GM11168 (cell line): ENCODE measurements around the gene LAMA5.

Experiments
- in situ Hi-C: fragments of 300-500 bp; cut with MboI; formaldehyde crosslinking; loops from one replicate; pipeline ENCODE4 v1.12.0; 2022; ENCODE audit warnings: low sequenced_read_pairs; ENCODE audit not compliant: unreplicated experiment

Gene LAMA5

DNA sequence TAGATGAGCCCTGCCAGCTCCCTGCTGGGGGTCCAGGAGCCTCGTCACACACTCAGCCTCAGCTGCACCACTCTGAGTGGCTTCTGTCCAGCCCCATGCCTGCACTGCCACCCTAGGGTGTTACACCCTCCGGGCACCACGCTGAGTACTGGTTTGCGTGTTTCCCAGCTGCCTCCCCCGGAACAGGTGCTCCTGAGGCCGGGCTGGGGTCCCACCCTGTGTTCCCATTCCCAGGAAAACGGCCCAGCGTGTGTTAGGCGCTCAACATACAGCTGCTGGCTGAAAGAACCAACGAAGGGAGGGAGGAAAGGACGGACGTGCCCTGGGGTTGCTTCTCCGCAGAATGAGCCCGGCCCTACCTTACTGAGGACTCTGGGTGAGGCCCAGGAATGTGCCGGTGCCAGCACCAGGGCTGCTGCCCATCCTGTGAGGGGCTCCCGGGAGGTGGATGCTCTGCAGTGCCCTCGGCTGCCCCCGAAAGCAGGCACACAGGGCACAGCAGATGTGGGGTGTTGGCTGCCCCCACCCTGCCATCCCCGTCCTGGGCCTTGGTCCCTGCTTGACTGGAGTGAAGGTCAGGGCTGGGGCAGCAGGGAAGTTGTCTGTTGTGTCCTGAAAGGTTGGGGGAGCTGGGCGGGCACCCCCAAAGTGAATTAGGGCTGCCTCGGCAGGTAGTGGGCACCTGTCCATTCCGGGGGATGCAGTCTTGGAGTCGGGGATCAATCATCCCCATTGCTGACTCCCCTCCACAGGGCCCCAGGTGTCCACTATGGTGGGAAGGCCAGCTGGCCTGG, 16.3 kb downstream of the LAMA5 start:
- in situ Hi-C loops = no loop called here

DNA sequence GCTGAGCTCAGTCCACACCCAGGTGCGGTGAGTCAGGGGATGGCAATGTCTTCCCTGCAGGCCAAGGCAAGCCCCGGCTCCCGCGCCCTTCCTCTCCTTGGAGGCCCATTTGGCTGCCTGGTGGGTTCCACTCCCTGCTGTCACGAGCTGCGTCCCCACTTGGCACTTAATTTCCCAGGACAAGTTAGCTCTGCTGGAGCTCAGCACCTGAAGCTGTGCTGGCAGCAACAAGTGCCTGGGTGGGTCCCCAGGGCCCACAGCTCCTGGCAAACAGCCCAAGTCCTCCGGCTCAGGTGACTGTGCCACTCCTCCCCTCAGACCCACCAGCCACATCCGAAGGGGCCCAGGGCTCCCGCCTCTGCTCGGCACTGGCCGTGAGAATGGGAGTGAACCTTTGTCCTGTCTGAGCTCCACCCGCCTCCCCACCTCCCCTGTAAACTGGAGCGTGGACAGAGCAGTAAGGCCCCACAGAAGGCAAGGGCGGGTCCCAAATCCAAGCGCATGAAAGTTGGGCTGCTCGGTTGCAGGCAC, 16.9 kb downstream of the LAMA5 start:
- in situ Hi-C loops = no loop called here

DNA sequence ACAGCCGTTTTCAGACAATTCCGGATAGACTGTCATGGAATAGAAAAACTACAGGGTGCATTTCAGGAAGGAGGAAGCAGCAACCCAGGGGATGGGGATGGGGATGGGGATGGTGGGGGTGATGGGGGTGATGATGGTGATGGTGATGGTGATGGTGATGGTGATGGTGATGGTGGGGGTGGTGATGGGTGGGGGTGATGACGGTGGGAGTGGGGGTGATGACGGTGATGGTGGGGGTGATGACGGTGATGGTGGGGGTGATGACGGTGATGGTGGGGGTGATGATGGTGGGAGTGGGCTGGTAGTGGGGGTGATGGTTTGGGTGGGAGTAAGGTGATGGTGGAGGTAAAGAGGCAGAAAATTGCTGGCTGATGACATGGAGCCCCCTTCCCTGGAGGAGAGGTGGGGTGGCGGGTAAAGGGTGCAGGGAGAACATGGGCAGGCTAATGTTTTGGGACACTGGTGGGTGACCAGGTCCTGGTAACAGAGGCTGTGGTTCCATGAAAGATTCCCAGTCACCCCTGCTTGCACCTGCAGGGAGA, 17.5 kb downstream of the LAMA5 start:
- in situ Hi-C loops = no loop called here

DNA sequence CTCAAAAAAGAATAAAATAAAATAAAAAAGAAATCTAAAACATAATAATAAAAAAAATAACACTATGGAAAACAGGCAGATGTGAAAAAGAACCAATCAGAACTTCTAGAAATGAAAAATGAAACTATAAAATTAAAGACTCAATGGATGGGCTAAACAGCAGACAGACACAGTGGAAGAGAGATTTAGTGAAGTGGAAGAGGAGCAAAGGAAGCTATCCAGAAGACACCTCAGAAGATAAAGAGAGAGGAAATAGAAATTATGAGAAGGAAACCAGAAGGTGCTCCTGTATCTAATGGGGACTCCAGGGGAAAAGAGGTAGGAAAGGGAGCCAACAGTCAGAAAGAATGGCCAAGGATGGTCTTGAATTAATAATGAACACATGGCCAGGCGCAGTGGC, 18.5 kb downstream of the LAMA5 start:
- in situ Hi-C loops = no loop called here

DNA sequence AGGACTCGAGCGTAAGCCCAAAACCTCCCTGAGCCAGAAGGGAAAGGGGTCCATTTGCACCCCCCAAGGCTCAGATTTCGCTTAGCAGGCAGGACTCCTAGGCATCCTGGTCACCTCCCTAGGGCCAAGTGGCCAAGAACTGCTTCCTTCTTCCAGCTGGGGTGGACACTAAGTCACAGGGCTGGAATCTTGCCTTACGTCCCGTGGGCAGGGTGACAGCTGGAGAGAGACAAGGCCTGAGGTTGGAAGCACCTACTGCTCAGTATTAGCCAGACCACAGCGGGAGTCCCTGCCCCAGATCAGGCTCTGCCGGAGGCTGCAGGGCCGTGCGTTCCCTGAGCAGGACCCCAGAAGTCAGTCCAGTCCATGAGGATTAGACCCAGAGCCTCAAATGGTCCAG, 19.7 kb downstream of the LAMA5 start:
- in situ Hi-C loops = no loop called here

DNA sequence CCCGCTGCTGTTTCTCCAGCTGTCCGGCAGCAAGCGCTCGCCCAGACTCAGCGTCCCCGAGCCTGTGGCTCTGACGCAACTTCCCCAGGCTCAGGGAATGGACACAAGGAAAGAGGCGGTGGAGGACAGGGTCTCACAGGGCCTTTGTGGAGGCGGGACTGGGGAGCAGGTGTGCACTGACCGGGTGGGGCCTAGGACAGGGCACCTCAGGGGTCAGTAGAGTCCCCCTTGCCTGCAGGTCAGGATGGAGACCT, 20.0 kb downstream of the LAMA5 start:
- in situ Hi-C loops = no loop called here

DNA sequence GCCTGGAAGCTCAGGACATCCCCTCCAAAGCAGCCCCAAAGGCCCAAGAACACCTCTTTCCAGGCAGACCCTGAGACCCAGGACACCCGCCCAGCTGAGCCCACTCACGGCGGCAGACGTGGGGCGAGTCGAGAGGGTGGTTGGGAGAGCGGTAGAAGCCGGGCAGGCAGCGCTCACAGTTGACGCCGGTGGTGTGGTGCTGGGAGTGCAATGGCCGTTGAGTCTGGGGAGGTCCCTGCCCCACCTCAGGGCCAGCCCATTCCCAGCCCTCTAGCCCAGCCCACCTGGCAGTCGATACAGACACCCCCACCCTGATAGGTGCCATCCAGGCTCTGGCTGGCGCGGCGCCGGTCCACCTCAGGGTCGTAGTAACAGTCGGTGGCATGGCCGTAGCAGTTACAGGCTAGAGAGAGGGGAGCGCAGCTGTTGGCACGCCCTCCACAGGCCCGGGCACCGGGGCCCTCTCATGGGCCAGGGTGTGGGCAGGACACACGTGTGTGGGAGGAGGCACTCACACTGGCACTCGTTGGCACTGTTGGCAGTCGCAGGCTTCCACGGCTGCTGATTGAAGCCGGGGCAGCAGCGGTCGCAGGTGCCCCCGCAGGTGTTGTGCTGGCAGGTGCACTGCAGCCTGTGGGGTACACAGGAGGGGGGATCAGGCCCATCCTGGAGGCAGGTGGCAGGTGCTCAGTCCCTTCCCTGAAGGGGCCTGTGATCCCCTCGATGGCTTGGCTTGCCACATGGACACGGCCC, 20.5 kb downstream of the LAMA5 start:
- in situ Hi-C loops = no loop called here

DNA sequence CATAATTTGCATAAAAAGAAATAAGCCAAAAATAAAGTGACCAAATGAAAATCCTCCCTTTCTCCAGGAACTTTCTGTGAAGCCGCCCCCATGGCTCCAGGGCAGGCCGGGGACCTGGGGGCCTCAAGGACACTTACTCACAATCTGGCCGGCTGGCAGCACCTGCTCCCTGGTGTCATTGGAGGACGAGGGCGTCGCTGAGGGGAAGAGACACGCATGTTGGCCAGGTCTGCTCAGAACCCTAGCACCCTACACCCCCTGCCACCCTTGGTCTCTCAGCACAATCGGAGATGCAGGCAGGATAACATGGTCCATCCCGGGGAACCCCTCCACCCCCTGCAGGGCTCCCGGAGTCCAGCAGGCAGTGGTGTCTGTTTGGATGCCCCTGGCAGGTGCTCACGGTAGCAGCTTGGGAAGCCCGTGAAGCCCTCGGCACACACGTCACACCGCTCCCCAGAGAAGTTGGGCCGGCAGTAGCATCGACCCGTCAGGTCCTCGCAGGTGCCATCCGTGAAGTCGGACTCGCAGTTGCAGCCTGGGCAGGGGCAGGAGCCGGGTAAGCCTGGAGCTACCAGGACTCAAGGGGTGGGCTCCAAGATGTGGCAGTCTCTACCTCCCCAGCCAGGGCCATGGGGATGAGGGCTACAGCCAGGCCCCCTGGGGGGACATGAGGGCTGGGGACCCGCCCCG, 21.3 kb downstream of the LAMA5 start:
- in situ Hi-C loops = no loop called here

DNA sequence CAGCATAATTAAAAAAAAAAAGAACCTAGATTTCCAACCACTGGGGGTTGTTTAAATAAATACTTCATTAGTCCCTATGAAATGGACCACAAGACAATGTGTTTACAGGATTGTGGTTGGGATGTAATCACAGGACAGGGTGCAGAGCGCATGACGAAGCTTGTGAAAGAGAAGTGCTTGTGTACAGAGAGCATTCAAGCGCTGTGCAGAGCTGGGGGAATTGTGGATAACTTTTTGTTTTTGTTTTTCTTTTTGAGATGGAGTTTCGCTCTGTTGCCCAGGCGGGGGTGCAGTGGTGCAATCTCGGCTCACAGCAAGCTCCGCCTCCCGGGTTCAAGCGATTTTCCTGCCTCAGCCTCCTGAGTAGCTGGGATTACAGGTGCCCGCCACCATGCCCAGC, 22.3 kb downstream of the LAMA5 start:
- in situ Hi-C loops = no loop called here

DNA sequence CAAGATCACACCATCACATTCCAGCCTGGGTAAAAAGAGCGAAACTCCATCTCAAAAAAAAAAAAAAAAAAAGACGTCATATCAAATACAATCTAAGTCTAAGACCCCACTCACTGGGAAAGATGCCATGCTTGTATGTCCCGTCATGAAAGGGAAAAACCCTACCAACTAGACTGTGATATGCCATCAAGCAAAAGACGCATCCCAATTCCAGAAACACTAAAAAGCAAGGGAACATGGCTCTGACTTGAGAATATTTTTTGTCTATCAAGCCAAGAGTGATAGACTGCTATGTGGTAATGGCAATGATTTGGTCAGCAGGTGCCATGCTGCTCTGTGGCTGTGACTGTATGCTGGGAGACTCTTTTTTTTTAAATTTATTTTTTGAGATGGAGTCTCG, 23.0 kb downstream of the LAMA5 start:
- in situ Hi-C loops = no loop called here

DNA sequence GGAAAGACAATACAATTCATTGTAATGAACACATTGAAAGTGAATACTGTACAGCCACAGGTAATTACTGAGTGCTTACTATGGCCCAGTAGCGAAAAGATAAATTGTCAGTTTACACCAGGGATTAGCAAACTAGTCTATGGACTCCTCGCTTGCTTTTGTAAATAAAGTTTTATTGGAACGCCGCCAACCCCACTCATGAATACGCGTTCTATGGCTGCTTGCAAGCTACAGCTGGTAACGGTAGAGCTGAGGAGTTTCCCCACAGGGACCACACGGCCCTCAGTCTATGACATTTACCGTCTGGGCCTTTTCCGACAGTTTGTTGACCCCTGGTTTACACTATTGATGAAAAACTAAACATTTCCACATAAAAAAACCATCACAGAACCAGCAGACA, 24.2 kb downstream of the LAMA5 start:
- in situ Hi-C loops = no loop called here

DNA sequence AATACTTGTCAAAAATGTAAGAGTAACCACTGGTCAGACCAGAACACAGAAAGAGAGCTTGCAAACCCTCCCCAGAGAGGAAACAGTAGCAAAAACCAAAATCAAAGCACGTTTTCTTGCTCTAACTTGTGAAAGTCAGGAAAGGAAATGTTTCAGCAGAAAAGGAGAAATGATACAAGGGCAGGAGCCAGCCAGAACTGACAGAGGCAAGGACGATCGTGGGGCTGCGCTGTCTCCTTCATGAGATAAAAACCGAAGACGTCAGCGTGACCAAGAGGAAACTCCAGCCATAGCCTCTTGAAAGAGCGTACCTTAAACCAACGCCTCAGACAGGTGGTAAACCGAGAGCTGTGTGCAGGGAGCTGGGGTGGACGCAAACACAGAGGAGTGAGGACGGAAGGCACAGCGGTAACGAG, 27.5 kb downstream of the LAMA5 start:
- in situ Hi-C loops = no loop called here

DNA sequence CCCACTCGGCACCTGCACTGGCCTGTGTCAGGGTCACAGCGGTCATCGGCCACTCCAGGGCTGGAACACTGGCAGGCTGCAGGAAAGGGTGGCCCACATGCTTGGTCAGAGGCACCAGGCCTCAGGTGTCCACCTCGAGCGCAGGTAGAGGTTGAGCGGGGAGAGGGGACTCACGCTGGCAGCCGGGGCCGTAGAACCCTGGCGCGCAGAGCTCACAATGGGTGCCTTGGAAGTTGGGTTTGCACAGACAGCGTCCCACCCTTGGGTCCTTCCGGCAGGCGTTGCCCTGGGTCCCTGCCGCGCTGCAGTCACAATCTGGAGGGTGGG, 28.9 kb downstream of the LAMA5 start:
- in situ Hi-C loops = no loop called here

DNA sequence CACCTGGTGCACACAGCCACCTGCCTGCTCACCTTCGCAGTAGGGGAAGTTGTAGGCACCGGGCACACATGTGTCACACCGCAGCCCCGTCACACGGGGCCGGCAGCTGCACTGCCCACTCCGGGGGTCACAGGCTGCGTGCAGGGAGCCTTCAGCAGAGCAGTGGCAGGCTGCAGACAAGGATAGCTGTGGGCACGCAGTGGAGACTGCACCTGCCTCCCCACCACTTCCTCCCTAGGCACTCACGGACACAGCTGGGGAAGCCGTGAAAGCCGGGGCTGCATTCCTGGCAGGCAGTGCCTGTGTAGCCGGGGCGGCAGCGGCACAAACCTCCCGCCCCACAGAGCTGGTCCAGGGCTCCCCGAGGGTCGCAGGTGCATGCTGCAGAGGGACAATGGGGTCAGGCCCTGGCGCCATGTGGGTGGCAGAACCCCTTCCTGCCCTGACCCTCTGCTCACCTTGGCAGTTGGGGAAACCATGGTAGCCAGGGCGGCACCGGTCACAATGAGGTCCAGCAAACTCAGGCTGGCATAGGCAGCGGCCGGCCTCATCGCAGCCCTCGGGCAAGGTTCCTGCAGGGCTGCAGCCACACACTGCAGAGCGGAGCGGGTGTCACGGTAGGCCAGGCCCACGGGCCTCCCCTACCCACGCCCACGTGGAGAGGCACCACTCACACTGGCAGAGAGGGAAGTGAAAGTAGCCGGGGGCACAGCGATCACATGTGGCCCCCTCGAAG, 29.4 kb downstream of the LAMA5 start:
- in situ Hi-C loops = no loop called here

DNA sequence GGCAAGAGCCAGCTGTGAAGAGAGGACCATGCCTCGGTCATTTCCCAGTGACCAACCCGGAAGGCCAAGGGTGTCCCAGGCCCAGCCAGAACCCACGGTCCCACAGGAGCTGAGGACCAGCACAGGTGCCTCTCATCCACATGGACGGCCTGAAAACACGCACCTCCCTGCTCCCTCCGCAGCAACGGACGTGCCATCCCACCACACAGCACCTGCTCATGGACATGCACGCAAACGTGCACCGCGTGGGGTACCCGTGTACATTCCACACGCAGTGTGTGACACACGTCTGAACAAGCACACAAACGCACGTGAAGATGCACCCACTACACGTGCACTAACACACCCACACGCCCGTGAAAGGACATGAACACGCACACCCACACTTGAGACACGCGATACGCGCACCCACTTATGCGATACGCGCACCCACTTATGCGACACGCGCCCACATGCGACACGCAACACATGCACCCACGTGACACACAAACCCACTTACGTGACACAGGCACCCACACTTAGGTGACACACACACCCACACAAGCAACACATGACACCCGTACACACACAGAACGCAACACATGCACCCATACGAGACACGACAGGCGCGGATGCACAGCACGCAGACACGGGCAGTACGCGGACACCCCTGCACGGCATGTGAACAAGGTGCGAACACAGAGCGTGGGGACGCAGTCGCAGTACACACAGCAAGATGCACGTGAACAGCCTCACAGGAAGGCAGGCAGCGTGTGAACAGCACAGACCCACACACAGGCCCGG, 30.1 kb downstream of the LAMA5 start:
- in situ Hi-C loops = no loop called here

DNA sequence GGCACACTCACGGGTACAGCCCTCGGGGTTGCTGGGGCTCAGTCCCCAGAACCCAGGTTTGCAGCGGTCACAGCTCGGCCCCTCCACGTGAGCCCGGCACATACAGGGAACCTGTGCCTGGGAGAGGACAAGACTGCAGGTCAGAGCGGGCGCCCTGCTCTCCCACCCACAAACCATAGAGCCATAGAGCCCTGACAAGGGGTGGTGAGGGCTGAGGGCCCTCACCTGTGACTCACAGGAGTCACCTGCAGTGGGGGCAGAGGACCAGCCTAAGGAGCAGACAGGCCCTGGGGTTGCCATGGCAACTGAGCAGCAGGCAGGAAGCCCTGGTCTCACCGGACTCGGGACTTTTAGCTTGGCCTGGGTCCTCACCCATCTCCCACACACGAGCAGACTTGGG, 30.8 kb downstream of the LAMA5 start:
- in situ Hi-C loops = no loop called here

DNA sequence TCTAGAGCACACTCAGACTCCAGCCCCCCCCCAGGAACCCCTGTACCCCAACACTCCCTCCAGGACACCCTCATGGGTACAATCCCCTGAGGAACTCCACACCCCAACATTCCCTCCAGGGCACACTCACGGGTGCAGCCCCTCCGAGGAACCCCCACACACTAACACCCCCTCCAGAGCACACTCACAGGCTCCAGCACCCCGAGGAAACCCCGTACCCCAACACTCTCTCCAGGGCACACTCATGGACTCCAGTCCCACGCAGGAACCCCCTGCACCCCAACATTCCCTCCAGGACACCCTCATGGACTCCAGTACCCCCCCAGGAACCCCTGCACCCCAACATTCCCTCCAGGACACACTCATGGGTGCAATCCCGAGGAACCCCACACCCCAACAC, 31.6 kb downstream of the LAMA5 start:
- in situ Hi-C loops = no loop called here

DNA sequence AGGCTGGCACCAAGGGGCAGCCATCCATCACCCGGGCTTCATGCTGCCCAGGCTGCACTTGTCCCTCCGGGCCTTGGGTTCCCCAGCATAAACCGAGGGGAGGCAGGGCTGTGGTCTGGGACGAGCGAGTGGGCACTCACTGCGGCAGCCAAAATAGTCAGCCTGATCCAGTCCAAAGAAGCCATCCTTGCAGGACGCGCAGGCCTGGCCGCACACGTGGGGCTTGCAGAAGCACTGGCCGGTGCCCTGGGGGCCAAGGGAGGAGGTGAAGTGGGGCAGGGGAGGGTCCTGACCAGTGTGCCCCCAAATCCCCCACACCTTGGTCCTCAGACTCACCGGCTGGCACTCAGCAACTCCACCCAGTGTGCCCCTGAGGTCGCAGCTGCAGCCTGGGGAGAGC, 32.2 kb downstream of the LAMA5 start:
- in situ Hi-C loops = no loop called here

DNA sequence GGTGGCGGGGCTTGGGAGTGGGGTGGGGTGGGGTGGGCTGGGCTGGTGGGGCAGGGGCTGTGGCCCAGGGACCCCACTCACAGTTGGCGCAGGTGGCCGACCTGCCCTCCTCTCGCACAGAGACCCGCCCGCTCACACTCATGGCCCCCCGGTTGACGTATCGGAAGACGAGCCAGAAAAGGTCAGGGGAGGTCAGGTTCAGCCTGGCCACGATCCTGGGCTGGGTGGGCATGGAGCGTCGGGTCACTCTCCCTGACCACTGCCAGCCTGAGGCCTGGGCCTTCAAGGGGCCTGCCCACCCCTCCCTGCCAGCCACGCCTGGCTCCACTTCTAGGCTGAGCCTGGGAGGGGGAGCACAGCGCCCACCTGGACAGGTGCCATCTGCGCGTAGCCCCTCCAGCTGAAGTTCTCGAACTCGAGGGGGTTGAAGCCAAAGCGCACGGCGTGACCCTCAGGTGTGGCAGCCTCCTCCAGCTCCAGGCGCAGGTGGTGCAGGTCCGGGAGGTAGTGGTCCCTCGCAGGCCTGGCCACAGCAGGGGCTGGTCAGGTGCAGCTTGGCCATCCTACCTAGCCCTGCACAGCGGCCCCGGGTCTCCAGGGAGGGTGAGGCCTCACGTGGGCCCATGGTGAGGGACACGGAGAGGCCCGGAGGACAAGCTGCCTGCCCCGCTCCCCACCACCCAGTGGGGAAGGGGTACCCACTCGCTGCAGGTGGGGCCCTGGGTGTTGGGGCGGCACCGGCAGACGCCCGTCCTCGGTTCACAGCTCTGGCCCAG, 33.1 kb downstream of the LAMA5 start:
- in situ Hi-C loops = no loop called here
